Cardiac muscle cell (in vitro differentiated cells and primary cell): ENCODE data around the gene CYTIP. TPM values are rescaled to one million over a fixed set of nuclear protein-coding genes. Genes with fewer than 3 reads are reported as not detected.
A peak's percentile ranks its signal among the peaks of the same experiment; 100 is the strongest.

Experiments
- DNase-seq, 2 donors: peaks; one replicate each; pipeline versions ENCODE4 v3.0.0 to v3.0.0-alpha.2; 2010 to 2017; ENCODE audit warnings: low read depth in 1 of 2, low spot score in 1 of 2
- H3K27ac ChIP-seq: fragments of 200-600 bp; sonication (generic); 2 replicates; pipeline ENCODE4 v1.5.1; 2016
- H3K27me3 ChIP-seq: fragments of 200-600 bp; sonication (generic); 2 replicates; pipeline ENCODE4 v1.6.0; 2016; ENCODE audit warnings: control low read depth
- H3K36me3 ChIP-seq: fragments of 200-600 bp; sonication (generic); 2 replicates; pipeline ENCODE4 v1.5.1; 2016; ENCODE audit warnings: control low read depth
- H3K4me1 ChIP-seq: fragments of 200-600 bp; sonication (generic); 2 replicates; pipeline ENCODE4 v1.8.1; 2017; ENCODE audit warnings: low read depth, mild to moderate bottlenecking, mixed run types
- H3K4me3 ChIP-seq: fragments of 200-600 bp; sonication (generic); 2 replicates; pipeline ENCODE4 v1.5.1; 2016; ENCODE audit warnings: mild to moderate bottlenecking
- H3K9me3 ChIP-seq: fragments of 200-600 bp; sonication (generic); 2 replicates; pipeline ENCODE4 v1.5.1; 2017; ENCODE audit warnings: low read depth, mild to moderate bottlenecking, control low read depth
- CTCF ChIP-seq: IDR thresholded peaks from 2 replicates; pipeline ENCODE4 v1.5.1; 2012; ENCODE audit warnings: low read depth, mild to moderate bottlenecking, low read length
- polyA plus RNA-seq: library from polyadenylated mRNA; unstranded; fragments of >200 nt; fragmentation: Nextera tagmentation; extraction: Ambion mirVana; gene quantifications from 2 replicates; pipeline ENCODE4 v1.2.1, GENCODE V29; 2016
- total RNA-seq: library from RNA; depleted of rRNA; stranded (reverse); fragments of >200 nt; gene quantifications from 2 replicates; pipeline ENCODE4 v1.2.3, GENCODE V29; 2016

CYTIP gene
- total and polyA plus RNA-seq, 2 experiments from 2014 or later: not detected

- H3K36me3 ChIP-seq: no peaks in the 10 kb centered on the region
- TF ChIP-seq CTCF: no peak
- no peak overlapping the region for H3K4me3 ChIP-seq
- no peaks in the 10 kb centered on the region for H3K4me1 ChIP-seq
- no peaks in the 10 kb centered on the region for H3K27me3 ChIP-seq
- H3K27ac ChIP-seq: no peak overlapping the region
- H3K9me3 ChIP-seq: no peaks in the 10 kb centered on the region
- no peak for DNase-seq
These were observed 21.9 kb downstream of the CYTIP start for GRCh38 chr2:157421964-157422363.

- Histone ChIP-seq H3K36me3 (no peaks in the 10 kb centered on the region), H3K27ac (no peak overlapping the region), H3K4me1 (no peaks in the 10 kb centered on the region), H3K9me3 (no peaks in the 10 kb centered on the region), H3K4me3 (no peak overlapping the region), H3K27me3 (no peaks in the 10 kb centered on the region)
- no peak for DNase-seq
- TF ChIP-seq CTCF: no peak
These were observed 22.5 kb downstream of the CYTIP start for GRCh38 chr2:157421331-157421944.

- Histone ChIP-seq H3K27ac (no peak overlapping the region), H3K9me3 (no peaks in the 10 kb centered on the region), H3K4me1 (no peaks in the 10 kb centered on the region), H3K4me3 (no peak overlapping the region), H3K36me3 (no peaks in the 10 kb centered on the region), H3K27me3 (no peaks in the 10 kb centered on the region)
- no peak for TF ChIP-seq CTCF
- peak in 1 of 2 donors; percentile 53 for DNase-seq
These were observed 23.0 kb downstream of the CYTIP start for GRCh38 chr2:157420771-157421323.

GRCh38 chr2:157419031-157419575 lies 24.8 kb downstream of the CYTIP start:
- no peaks in the 10 kb centered on the region for H3K9me3 ChIP-seq

GRCh38 chr2:157418239-157418641 lies 25.6 kb downstream of the CYTIP start:
- no peak for DNase-seq
- Histone ChIP-seq H3K4me3 (no peak overlapping the region), H3K9me3 (no peaks in the 10 kb centered on the region), H3K27ac (no peak overlapping the region), H3K27me3 (no peaks in the 10 kb centered on the region), H3K36me3 (no peaks in the 10 kb centered on the region), H3K4me1 (no peaks in the 10 kb centered on the region)
- TF ChIP-seq CTCF: no peak

More at GRCh38 chr2:157419031-157419575, 24.8 kb downstream of the CYTIP start:
- H3K27ac ChIP-seq: no peak overlapping the region
- no peak for TF ChIP-seq CTCF
- H3K36me3 ChIP-seq: no peaks in the 10 kb centered on the region
- H3K4me1 ChIP-seq: no peaks in the 10 kb centered on the region
- no peak for DNase-seq
- H3K4me3 ChIP-seq: no peak overlapping the region
- H3K27me3 ChIP-seq: no peaks in the 10 kb centered on the region
